OCI-LY1 (cell line): ENCODE results near the gene TESK2.

Experiments
- EZH2 ChIP-seq: fragments of 200-600 bp; sonication (generic), shearing (Covaris generic); IDR thresholded peaks from 2 replicates; pipeline ENCODE4 v1.8.0; 2017; ENCODE audit warnings: borderline replicate concordance, mixed run types, mild to moderate bottlenecking, antibody characterized with exemption, low read length, moderate library complexity, mixed read lengths
- TF ChIP-seq, protein P1 (sequence below): fragments of 200-600 bp; sonication (generic), shearing (Covaris generic); IDR thresholded peaks from 2 replicates; pipeline ENCODE4 v1.5.1; 2017; ENCODE audit warnings: mild to moderate bottlenecking, antibody characterized with exemption, low read length, moderate library complexity, mixed read lengths

DNA sequence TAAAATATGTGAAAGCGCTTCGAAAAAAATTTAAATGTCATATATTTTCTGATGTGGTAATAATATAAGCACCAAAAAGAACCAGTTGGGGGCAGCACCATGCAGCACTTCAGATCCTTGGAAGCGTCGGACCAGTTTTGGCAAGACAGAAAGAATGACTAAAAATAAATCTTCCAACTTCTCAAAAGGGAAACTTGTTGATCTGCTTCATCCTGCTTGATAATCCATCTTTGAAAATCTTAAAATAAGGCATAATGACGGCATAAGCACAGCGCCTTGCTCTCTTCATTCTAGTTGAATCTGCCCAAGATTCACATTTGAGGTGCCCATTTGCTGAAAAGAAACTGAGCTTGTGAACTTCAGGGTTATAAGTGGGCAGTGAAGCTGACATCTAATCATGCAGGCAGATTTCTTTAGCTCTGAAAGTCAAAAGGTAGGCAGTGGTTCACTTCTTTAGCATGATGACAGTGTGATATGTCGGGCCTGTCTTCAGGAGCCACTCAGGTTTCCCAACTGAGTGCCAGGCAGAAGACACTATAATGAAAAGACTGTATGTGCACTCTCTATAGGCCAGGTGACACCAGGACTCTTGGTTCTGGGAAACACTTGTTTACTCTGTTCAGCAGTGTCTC lies 131.0 kb downstream of the TESK2 start:
- TF ChIP-seq, protein P1, sequence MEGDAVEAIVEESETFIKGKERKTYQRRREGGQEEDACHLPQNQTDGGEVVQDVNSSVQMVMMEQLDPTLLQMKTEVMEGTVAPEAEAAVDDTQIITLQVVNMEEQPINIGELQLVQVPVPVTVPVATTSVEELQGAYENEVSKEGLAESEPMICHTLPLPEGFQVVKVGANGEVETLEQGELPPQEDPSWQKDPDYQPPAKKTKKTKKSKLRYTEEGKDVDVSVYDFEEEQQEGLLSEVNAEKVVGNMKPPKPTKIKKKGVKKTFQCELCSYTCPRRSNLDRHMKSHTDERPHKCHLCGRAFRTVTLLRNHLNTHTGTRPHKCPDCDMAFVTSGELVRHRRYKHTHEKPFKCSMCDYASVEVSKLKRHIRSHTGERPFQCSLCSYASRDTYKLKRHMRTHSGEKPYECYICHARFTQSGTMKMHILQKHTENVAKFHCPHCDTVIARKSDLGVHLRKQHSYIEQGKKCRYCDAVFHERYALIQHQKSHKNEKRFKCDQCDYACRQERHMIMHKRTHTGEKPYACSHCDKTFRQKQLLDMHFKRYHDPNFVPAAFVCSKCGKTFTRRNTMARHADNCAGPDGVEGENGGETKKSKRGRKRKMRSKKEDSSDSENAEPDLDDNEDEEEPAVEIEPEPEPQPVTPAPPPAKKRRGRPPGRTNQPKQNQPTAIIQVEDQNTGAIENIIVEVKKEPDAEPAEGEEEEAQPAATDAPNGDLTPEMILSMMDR: peak; percentile 69
- no peak for TF ChIP-seq EZH2
